Activated CD4-positive, CD25-positive, alpha-beta regulatory T cell treated with anti-CD3 and anti-CD28 coated beads, Interleukin-2, amount 50 U/mL, for 24 hours (primary cell): Measurements from ENCODE around the gene HCN2.
A peak's percentile ranks its signal among the peaks of the same experiment; 100 is the strongest.
"Not testable (repeated sequence)": the region's sequence is repeated elsewhere in the genome, so short reads cannot be mapped to it uniquely, and the experiment has no call there.

Experiments
- ATAC-seq, 2 donors: fragments of 150-1000 bp; cut with Tn5 transposase; one replicate each; pipeline ENCODE4 v1.10.0; 2021; ENCODE audit warnings: mild to moderate bottlenecking in 1 of 2, moderate library complexity in 1 of 2

The HCN2 gene

DNA sequence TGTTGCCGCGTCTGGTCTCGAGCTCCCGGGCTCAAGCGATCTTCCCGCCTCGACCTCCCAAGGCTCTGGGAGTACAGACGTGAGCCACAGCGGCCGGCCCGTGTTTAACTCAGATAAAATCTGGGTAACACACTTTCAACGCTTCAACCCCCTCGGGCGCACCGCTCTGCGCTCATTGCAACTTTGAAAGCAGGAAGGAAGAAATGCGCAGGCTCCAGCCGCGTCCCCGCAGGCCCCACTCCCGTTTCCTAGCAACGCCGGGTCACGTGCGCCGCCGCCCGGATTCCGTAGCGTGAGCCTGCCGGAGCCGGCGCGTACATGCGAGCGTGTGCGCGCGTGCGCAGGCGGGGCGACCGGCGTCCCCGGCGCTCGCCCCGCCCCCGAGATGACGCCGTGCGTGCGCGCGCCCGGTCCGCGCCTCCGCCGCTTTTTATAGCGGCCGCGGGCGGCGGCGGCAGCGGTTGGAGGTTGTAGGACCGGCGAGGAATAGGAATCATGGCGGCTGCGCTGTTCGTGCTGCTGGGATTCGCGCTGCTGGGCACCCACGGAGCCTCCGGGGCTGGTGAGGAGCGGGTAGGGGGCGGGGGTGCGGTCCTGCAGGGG, 17.4 kb upstream of the HCN2 start, which contains the start of gene BSG:
TSS of gene BSG (plus strand) at position 457 of the 603 bp plus-strand sequence. CDS start at position 496, 39 bp downstream.
- peak; percentile 89 to 90 for ATAC-seq

DNA sequence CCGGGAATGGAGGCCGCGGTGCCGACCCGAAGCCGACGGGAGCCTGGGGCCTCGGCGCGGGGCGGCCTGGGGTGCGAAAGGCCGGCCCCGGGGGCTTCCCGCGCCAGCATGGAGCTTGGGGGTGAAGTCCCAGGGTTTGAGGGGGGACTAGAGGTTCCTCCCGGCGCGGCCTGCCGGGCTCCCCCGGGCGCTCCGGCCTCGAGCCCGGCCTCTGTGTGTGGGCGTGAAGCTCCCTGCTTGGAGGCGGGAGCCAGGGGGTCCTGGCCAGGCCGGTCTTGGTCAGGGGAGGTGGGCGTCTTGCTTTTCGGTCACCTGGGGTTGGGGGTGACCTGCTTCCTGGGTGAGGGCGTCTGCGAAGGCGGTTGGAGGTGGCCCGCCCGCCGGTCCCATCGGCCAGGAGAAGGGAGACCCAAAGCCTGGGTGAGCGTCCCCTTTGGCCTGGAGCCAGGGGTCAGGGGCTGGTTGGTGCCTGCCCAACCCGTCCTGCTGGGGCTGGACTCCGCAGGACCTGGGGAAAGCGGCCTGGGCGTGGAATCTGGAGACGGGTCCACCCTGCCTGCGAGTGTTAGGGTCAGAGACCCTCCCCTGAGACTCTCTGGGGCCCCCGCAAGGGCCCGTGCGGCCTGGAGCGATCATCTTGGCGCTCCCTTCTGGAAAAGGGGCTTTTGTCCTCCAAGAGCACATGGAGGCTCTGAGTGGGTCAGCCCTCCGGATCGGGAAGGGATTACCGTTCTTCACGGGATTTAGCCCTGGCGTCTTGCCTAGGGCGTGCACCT, 16.8 kb upstream of the HCN2 start:
- ATAC-seq, result peak in 1 of 2 donors; percentile 2

DNA sequence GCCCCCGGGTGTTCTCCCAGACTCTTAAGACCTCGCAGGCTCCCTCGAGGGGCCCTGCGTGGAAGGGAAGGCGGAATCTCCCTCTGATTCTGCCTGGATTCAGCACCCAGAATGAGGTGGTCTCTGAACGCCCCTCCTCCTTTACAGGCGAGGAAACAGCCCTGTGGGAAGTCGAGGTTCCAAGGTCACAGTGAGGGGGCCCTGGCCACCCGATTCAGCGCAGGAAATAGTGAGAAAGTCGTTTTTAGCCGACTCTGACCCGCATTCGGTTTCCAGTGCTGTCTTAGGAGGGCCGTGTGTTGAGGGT, 16.2 kb upstream of the HCN2 start:
- no peak for ATAC-seq

DNA sequence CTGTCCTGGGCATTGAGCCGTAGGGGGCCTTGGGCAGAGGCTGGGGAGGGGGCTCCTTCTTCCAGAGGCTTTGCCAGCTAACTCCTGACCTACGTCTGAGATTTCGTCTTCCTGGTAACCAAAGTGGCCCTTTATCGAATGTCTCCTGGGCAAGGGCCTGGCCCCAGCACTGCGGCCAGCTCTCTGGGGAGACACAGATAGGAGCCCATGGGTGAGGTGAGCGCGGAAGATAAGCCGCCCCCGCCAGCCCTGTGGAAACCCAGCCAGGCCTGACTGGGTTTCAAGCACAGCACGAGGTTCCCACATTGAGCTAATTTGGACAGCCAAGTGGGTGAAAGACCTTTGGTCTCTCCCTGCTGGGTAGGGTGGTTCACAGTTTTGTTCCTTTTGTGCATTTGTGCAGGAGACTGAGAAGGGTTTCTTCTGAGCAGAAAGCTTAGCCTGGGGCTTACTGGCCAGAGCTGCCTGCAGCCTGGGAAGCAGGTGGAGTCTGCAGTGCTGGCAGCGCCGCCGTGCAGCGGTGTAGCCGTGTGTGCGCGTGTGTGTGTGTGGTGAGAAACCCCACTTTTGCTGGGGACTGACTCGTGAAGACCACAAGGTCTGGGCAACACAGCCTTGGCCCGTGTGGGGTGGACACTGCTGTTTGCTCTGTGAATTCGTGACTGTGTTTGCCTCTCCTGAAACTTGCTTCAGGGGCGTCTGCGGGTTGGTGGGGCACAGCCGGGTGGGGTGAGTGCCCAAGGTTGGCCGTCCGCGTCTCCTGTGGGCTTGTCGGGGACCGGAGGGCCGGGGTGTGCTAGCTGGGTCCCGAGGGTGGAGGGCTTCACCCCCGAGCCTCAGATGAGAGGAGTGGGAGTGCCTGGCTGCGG, 14.8 kb upstream of the HCN2 start:
- ATAC-seq, result no peak

DNA sequence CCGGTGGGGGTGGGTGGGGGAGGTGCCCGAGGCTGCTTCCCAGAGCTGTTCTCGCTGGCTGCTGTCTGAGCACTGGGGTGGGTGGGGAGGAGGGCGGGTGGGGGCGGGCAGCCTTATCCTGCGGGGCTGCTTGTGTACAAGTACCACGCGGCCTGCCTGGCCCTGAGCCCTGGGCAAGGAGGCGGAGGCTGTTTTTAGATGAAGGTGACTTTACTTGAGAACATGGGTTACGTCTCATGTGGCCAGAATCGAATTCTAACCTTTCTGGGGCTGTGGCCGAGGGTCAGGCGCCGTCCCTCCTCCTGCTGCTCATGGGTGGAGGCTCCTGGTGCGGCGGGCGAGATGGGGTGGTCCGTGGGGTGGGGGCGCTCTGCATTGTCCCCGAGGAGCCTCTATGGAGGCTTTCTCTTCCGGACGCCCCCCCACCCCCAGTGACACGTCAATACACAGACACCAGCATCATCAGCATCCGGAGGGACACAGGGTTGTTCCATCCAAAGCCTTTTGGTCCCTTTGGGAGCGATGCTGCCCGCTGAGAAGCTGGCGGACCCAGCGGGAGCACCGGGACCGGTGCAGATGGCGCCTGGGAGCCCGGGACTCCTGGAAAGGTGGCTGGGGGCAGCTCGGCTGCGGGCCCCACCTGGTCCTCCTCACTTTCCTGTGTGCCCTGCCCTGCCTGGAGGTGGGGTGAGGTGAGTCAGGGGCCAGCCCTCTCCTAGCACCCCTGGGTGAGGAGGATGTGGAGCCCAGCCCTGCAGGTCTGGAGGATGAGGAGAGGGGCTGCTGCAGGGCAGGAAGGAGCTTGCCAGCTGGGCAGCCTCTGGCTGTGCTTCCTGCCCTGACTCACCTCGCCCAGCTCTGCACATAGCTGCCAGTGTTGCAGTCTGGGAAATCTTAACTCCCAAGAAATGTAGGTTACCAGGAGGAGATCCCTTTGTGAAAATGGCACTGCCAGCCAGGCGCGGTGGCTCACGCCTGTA, 13.9 kb upstream of the HCN2 start:
- ATAC-seq, result no peak

DNA sequence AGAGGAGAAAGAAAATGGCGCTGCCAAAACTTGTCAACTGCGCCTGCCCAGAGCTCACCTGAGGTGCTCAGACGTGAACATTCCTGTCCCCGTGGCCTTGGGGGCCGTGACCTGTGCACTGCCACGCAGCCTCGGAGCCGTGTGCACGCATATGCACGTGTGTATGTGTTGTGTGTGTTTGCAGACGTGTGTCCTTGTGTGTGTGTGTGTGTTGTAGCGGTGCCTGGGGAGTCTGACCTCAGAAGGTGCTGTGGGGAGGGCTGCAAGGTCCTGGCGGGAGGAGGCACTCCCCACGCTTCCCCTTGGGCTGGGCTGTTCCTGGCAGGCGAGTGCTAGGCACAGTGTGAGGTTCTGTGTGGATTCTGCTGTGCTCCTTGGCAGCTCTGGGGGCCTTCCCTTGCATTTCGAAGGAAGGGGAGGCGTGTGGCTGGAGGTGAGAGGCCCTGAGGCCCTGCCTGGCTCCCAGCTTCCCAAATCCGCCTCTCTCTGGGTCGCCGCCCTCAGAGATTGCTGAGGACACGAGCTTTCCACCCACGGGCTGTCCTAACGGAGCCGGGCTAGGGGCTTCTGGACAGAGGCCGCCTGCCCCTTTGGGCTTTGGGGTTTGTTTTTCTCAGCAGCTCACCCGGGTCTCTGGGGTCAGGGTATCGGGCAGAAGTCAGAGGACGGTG, 12.8 kb upstream of the HCN2 start:
- no peak for ATAC-seq

DNA sequence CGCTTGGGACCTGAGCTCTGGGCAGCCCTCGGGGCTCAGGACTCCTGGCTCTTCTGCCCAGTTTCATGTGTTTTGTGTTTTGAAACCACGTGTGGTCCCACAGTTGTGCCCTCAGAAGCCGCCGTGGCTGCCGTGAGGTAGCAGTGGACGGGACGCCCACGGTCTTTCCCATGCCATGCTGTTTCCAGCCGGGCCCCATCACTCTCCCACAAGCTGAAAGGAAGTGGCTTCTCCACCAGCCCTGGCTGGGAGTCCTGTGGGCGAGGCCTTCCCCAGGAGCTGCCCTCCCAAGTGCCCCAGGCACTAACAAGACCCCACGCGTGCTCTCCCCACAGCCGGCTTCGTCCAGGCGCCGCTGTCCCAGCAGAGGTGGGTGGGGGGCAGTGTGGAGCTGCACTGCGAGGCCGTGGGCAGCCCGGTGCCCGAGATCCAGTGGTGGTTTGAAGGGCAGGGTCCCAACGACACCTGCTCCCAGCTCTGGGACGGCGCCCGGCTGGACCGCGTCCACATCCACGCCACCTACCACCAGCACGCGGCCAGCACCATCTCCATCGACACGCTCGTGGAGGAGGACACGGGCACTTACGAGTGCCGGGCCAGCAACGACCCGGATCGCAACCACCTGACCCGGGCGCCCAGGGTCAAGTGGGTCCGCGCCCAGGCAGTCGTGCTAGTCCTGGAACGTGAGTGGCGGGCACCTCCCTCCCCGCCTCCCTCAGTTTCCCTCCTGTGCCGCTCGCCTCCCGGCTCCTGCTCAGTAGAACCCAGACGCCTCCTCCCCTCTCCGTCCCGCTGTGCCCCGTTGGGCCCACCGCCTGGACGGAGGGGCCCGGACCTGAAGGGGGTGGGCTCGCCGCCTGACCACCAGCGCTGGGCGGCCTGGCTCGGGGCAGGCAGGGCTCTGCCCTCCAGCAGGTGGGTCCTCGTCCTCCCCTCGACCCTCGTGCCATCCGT, 12.0 kb upstream of the HCN2 start:
- ATAC-seq, result no peak

DNA sequence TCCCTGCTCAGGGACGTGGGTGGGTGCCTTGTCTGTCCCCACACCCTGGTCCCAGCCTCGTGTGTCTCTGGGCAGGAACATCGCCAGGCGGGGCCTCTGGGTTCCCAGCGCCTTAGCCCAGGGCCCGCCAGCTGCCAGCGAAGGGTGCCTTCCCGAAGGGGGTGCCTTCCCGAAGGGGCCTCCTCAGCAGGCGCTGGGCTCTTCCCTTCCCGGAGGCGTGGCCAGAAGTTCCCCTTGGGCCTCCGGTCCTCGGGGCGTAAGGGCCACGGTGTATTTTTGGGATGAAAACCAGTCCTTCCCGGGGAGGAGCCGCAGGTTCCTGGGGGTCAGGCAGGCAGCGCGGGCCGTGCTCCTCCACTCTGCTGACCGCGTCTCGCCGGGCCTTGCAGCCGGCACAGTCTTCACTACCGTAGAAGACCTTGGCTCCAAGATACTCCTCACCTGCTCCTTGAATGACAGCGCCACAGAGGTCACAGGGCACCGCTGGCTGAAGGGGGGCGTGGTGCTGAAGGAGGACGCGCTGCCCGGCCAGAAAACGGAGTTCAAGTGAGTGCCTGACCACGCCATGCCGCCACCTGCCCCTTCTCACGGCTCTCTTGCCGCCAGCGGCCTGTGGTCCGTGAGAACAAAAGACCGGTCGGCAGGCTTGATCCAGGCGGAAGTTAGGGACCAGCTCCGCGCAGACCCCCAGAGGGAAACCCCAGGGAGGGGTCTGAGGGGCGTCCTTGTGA, 10.4 kb upstream of the HCN2 start:
- ATAC-seq, result no peak

DNA sequence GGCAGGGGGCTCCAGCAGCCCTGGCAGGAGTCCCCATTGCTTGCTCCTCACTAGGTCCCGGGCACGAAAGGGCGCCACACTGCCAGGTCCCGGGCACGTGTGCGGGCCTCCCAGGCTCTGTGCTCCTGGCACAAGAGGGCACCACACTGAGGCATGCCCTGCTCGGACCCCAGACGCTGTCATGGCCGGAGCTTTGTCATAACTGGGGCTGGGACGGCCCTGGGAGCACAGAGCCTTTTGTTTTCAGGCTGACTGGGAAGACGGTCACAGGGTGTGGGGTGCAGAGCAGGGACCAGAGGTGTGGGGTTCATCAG, 9.9 kb upstream of the HCN2 start:
- ATAC-seq, result no peak

DNA sequence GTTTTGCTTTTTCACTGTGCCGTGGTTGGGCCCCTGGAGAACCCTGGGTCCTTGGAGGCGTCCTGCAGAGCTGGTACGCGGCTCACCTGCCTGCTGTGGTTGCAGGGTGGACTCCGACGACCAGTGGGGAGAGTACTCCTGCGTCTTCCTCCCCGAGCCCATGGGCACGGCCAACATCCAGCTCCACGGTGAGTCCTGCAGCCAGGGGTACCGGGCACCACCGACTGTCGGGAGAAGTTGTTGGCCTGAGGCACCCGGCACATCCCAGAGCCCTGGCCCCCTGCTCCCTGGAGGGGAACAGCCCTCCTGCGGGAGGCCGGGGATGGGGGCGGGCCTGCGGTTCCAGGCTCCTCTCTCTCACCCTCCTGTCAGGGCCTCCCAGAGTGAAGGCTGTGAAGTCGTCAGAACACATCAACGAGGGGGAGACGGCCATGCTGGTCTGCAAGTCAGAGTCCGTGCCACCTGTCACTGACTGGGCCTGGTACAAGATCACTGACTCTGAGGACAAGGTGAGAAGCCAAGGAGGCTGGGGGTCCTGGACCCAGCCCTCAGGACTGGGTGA, 9.3 kb upstream of the HCN2 start:
- no peak for ATAC-seq

DNA sequence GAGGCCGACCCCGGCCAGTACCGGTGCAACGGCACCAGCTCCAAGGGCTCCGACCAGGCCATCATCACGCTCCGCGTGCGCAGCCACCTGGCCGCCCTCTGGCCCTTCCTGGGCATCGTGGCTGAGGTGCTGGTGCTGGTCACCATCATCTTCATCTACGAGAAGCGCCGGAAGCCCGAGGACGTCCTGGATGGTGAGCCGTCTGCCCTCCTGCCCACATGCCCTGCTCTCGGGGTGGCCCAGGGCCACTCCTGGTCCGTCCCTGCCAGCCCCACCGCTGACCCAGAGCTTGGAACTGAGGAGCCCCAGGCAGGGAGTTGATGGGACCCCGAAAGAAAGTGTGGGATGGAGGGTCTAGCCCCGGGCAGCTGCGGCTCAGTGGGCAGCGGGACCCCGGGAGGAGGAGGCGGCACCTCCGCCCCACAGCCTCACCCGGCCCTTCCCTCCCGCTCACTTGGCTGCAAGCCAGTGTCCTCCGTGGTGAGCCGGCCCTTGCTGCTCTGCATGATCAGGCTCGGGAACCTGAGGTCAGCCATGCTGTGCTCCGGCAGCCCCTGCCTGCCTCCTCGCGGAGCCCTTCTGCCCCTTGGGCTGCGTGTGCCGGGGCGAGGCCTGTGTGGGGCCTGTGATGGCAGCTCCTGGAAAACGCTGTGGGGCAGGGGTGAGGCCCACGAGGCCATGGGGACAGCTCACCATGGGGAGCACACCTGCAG, 8.1 kb upstream of the HCN2 start:
- no peak for ATAC-seq

DNA sequence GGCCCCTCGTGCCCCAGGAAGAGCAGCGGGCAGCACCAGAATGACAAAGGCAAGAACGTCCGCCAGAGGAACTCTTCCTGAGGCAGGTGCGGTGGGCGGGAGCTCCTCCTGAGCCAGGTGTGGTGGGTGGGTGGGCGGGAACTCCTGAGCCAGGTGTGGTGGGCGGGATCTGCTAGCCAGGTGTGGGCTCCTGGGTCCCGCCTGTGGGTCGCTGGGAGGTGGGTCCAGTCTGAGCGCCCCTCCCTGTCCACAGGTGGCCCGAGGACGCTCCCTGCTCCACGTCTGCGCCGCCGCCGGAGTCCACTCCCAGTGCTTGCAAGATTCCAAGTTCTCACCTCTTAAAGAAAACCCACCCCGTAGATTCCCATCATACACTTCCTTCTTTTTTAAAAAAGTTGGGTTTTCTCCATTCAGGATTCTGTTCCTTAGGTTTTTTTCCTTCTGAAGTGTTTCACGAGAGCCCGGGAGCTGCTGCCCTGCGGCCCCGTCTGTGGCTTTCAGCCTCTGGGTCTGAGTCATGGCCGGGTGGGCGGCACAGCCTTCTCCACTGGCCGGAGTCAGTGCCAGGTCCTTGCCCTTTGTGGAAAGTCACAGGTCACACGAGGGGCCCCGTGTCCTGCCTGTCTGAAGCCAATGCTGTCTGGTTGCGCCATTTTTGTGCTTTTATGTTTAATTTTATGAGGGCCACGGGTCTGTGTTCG, 7.0 kb upstream of the HCN2 start:
- ATAC-seq, result no peak

DNA sequence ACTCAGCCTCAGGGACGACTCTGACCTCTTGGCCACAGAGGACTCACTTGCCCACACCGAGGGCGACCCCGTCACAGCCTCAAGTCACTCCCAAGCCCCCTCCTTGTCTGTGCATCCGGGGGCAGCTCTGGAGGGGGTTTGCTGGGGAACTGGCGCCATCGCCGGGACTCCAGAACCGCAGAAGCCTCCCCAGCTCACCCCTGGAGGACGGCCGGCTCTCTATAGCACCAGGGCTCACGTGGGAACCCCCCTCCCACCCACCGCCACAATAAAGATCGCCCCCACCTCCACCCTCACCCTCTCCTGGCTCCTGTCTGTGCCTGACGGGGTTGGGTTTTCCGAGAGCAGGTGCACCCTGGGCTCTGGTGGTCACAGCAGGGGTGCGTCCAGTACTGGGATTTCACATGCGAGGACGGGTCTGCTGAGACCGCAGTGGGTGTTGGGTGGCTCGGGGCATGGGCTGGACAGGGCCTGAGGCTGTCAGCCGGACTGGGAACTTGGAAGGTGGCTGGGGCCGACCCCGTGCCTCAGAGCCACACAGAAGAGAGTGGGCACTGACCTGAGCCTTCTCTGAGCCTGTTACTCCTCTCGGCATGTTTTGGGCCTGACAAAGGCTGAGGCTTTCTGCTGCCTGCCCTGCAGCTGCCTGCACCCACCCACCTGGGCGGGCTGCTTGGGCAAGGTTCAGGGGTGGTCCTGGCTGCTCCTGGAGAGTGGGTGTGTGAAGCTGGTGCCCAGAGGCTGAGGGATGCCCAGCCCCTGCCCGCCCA, 6.3 kb upstream of the HCN2 start:
- ATAC-seq, result no peak

DNA sequence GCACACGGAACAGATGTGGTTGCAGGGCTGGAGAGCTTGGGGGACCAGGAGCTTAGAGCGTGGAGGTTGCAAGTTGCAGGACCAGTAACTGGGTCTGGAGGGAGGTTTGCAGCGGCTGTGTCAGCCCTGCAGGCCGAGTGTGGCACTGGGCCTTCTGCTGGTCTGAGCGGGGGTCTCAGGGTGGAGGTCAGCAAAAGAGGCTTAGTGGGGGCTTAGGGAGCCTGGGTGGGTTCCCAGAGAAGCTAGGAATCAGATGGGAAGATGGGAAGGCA, 5.8 kb upstream of the HCN2 start:
- no peak for ATAC-seq

DNA sequence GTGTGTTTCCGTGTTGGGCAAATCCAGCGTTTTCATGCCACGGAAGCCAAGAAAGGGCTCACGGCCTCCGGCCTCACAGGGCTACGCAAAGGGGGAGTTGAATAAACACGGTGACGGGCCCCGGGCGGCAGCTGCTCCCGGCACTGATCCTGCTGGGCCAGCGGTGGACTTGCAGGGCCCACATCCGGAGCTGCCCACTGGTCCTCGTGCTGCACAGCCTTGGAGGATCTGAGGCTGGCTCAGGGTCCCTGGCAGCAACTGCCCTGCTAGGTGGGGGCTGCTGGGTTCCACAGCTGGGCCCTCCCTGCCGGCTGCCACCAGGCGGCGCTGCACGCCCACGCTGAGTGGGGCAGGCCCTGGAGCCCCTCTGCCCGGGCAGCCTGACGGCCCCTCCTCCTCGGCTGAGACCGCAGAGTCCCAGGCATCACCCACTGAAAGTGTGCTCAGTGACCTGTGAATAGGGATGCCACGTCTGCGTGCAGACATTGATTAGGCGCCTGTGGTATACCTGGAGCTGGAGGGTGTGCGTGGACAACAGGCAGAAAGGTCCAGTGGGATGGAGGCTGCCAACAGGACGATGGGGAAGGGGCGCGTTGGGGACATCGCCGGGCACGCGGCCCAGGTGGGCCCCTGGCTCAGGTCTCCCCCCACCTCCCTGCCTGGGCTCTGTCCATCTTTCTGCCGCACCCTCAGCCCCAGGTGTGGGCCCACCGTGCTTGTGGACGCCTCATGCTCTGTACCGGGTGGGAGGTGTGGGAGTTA, 5.3 kb upstream of the HCN2 start:
- peak; percentile 69 to 73 for ATAC-seq

DNA sequence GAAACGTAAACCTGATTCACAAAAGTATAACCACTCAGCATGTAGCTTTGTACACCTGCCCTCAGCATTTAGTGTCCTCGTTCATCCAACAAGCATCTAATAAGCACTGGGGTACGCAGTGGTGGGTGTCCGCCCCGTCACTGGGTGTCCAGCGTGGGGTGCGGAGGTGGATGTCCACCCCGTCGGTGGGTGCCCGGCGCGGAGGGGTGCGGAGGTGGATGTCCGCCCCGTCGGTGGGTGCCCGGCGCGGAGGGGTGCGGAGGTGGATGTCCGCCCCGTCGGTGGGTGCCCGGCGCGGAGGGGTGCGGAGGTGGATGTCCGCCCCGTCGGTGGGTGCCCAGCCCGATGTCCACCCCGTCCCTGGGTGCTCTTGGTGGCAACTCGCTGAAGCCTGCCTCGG, 4.5 kb upstream of the HCN2 start:
- ATAC-seq, result not testable (repeated sequence)

DNA sequence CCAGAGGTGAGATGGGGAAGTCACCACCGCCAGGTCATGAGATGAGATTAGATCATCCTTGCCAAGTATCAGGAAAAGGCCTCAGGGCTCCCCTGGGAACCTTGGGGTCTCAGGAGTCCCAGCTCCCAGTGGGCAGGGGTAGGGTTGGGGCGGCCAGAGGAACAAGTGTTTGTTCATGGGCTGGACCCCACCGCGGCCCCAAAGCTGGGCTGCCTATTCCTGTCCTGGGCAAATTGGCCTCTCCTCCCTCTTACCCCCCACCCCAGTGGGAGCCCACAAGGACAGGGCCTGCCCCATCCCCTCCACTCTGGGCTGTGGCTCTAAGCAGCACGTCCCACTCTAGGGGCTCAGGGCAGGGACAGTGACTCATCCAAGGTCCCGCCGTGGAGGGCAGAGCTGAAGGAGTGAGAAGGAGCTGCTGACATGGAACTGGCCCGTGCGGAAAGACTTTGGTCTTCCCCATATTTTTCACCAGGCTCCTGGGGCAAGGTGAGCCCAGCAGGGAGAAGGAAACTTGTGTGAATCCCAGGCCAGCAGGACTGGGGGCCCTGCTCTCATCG, 4.0 kb upstream of the HCN2 start:
- no peak for ATAC-seq
